ENCODE data around the gene CASP8AP2. TPM values are rescaled to one million over a fixed set of nuclear protein-coding genes. Genes with fewer than 3 reads are reported as not detected.

Gene CASP8AP2
- polyA plus RNA-seq, 1 donor (not counting 4 experiments of a cell fraction or from before 2014, with no cell fraction given), result 8.5 TPM

GRCh38 chr6:89786970-89787369, 42.7 kb upstream of the CASP8AP2 start:
- H3K27me3 ChIP-seq (ENCODE audit: control insufficient read depth, extremely low read depth, insufficient read depth, low read length), result no peaks in the 10 kb centered on the region
- H4K20me1 ChIP-seq (ENCODE audit: control insufficient read depth, extremely low read depth, insufficient read depth, low read length), result no peaks in the 10 kb centered on the region
- no peaks in the 10 kb centered on the region for H3K9me1 ChIP-seq (ENCODE audit: control insufficient read depth, extremely low read depth, insufficient read depth, low read length)
- H3K4me1 ChIP-seq (ENCODE audit: control insufficient read depth, extremely low read depth, insufficient read depth, low read length), result no peaks in the 10 kb centered on the region
- no peaks in the 10 kb centered on the region for H3K79me2 ChIP-seq (ENCODE audit: control insufficient read depth, insufficient read depth, low read length)
- no peak for FAIRE-seq
- no peak overlapping the region for H2AFZ ChIP-seq (ENCODE audit: control insufficient read depth, low read length)
- DNase-seq (ENCODE audit: low read depth, low spot score), result no peak
- H3K4me3 ChIP-seq (ENCODE audit: control insufficient read depth in 2 of 3, extremely low read depth in 1 of 3, insufficient read depth in 2 of 3, low read depth in 1 of 3, low read length in 3 of 3), result no peak overlapping the region
- H3K4me2 ChIP-seq (ENCODE audit: control insufficient read depth, extremely low read depth, insufficient read depth, low read depth, low read length), result no peak overlapping the region
- no peak overlapping the region for H3K9ac ChIP-seq (ENCODE audit: control insufficient read depth, extremely low read depth, insufficient read depth, low read length)
- H3K9me3 ChIP-seq (ENCODE audit: control insufficient read depth, low read depth, low read length), result no peaks in the 10 kb centered on the region
- H3K36me3 ChIP-seq (ENCODE audit: control insufficient read depth in 2 of 2, extremely low read depth in 1 of 2, insufficient read depth in 2 of 2, low read length in 2 of 2), result peaks cover 8 to 27% of the 10 kb centered on the region in 2 experiments
- H3K27ac ChIP-seq (ENCODE audit: control insufficient read depth, insufficient read depth, low read length), result no peak overlapping the region
- dilution Hi-C loops (cut with MboI; ENCODE audit: extremely low pct_ligation_motif_present, low sequenced_read_pairs), result no loop called here
- no peak for TF ChIP-seq CTCF (optimal IDR thresholded peaks at IDR 0.05 in 1 of 3, IDR thresholded peaks at IDR 0.05 in 1 of 3, conservative IDR thresholded peaks at IDR 0.05 in 1 of 3; ENCODE audit: extremely low read depth in 1 of 3, insufficient read depth in 2 of 3, low read length in 3 of 3)
- TF ChIP-seq EZH2 (IDR thresholded peaks at IDR 0.05; ENCODE audit: low read length), result no peak

GRCh38 chr6:89787660-89788328, 41.9 kb upstream of the CASP8AP2 start:
- no peak overlapping the region for H3K4me2 ChIP-seq (ENCODE audit: control insufficient read depth, extremely low read depth, insufficient read depth, low read depth, low read length)
- no peaks in the 10 kb centered on the region for H3K27me3 ChIP-seq (ENCODE audit: control insufficient read depth, extremely low read depth, insufficient read depth, low read length)
- TF ChIP-seq EZH2 (IDR thresholded peaks at IDR 0.05; ENCODE audit: low read length) (no peak), CTCF (optimal IDR thresholded peaks at IDR 0.05 in 1 of 3, IDR thresholded peaks at IDR 0.05 in 1 of 3, conservative IDR thresholded peaks at IDR 0.05 in 1 of 3; ENCODE audit: extremely low read depth in 1 of 3, insufficient read depth in 2 of 3, low read length in 3 of 3) (no peak)
- H3K9ac ChIP-seq (ENCODE audit: control insufficient read depth, extremely low read depth, insufficient read depth, low read length), result no peak overlapping the region
- H3K9me1 ChIP-seq (ENCODE audit: control insufficient read depth, extremely low read depth, insufficient read depth, low read length), result no peaks in the 10 kb centered on the region
- no peaks in the 10 kb centered on the region for H3K9me3 ChIP-seq (ENCODE audit: control insufficient read depth, low read depth, low read length)
- no peak overlapping the region for H3K4me3 ChIP-seq (ENCODE audit: control insufficient read depth in 2 of 3, extremely low read depth in 1 of 3, insufficient read depth in 2 of 3, low read depth in 1 of 3, low read length in 3 of 3)
- H3K4me1 ChIP-seq (ENCODE audit: control insufficient read depth, extremely low read depth, insufficient read depth, low read length), result no peaks in the 10 kb centered on the region
- no peaks in the 10 kb centered on the region for H3K79me2 ChIP-seq (ENCODE audit: control insufficient read depth, insufficient read depth, low read length)
- DNase-seq (ENCODE audit: low read depth, low spot score), result no peak
- peaks cover 12 to 27% of the 10 kb centered on the region in 2 experiments for H3K36me3 ChIP-seq (ENCODE audit: control insufficient read depth in 2 of 2, extremely low read depth in 1 of 2, insufficient read depth in 2 of 2, low read length in 2 of 2)
- H2AFZ ChIP-seq (ENCODE audit: control insufficient read depth, low read length), result no peak overlapping the region
- H3K27ac ChIP-seq (ENCODE audit: control insufficient read depth, insufficient read depth, low read length), result no peak overlapping the region
- H4K20me1 ChIP-seq (ENCODE audit: control insufficient read depth, extremely low read depth, insufficient read depth, low read length), result no peaks in the 10 kb centered on the region
- dilution Hi-C loops (cut with MboI; ENCODE audit: extremely low pct_ligation_motif_present, low sequenced_read_pairs), result no loop called here
- FAIRE-seq, result no peak
